ENCODE measurements around the gene AFP. TPM values are rescaled to one million over a fixed set of nuclear protein-coding genes. Genes with fewer than 3 reads are reported as not detected.

AFP gene
- total RNA-seq, 1 donor from 2014 or later = 0.31 TPM

DNA sequence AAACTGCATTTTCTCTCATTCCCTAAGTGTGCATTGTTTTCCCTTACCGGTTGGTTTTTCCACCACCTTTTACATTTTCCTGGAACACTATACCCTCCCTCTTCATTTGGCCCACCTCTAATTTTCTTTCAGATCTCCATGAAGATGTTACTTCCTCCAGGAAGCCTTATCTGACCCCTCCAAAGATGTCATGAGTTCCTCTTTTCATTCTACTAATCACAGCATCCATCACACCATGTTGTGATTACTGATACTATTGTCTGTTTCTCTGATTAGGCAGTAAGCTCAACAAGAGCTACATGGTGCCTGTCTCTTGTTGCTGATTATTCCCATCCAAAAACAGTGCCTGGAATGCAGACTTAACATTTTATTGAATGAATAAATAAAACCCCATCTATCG is 2.9 kb upstream of the AFP start:
- no peak overlapping the region for H3K4me3 Mint-ChIP-seq
- TF ChIP-seq CTCF (IDR thresholded peaks at IDR 0.05; ENCODE audit: unreplicated experiment) = no peak
- H3K9me3 Mint-ChIP-seq = no peaks in the 10 kb centered on the region
- no peaks in the 10 kb centered on the region for H3K4me1 Mint-ChIP-seq
- no peak overlapping the region for H3K27ac Mint-ChIP-seq
- H3K27me3 Mint-ChIP-seq (ENCODE audit: low read depth) = no peaks in the 10 kb centered on the region
- H3K36me3 Mint-ChIP-seq = no peaks in the 10 kb centered on the region
- DNase-seq (ENCODE audit: low spot score in 2 of 2, unreplicated experiment in 2 of 2) = no peak

DNA sequence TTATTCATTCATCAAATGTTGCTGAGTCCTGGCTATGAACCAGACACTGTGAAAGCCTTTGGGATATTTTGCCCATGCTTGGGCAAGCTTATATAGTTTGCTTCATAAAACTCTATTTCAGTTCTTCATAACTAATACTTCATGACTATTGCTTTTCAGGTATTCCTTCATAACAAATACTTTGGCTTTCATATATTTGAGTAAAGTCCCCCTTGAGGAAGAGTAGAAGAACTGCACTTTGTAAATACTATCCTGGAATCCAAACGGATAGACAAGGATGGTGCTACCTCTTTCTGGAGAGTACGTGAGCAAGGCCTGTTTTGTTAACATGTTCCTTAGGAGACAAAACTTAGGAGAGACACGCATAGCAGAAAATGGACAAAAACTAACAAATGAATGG is 1.7 kb upstream of the AFP start:
- no peak for DNase-seq (ENCODE audit: low spot score in 2 of 2, unreplicated experiment in 2 of 2)
- Mint-ChIP-seq H3K9me3 (no peaks in the 10 kb centered on the region), H3K36me3 (no peaks in the 10 kb centered on the region), H3K27me3 (ENCODE audit: low read depth) (no peaks in the 10 kb centered on the region), H3K27ac (no peak overlapping the region), H3K4me3 (no peak overlapping the region), H3K4me1 (no peaks in the 10 kb centered on the region)
- TF ChIP-seq CTCF (IDR thresholded peaks at IDR 0.05; ENCODE audit: unreplicated experiment) = peak; percentile 66

GRCh38 chr4:73436674-73437557 is 895 bp downstream of the AFP start:
- DNase-seq (ENCODE audit: low spot score in 2 of 2, unreplicated experiment in 2 of 2) = no peak
- no peak for TF ChIP-seq CTCF (IDR thresholded peaks at IDR 0.05; ENCODE audit: unreplicated experiment)
- H3K4me3 Mint-ChIP-seq = no peak overlapping the region
- no peaks in the 10 kb centered on the region for H3K27me3 Mint-ChIP-seq (ENCODE audit: low read depth)
- H3K27ac Mint-ChIP-seq = no peak overlapping the region
- H3K4me1 Mint-ChIP-seq = no peaks in the 10 kb centered on the region
- H3K9me3 Mint-ChIP-seq = no peaks in the 10 kb centered on the region
- H3K36me3 Mint-ChIP-seq = no peaks in the 10 kb centered on the region

- H3K9me3 Mint-ChIP-seq = no peaks in the 10 kb centered on the region
- no peaks in the 10 kb centered on the region for H3K4me1 Mint-ChIP-seq
- DNase-seq (ENCODE audit: low spot score in 2 of 2, unreplicated experiment in 2 of 2) = no peak
- H3K36me3 Mint-ChIP-seq = no peaks in the 10 kb centered on the region
- H3K27ac Mint-ChIP-seq = no peak overlapping the region
- no peak overlapping the region for H3K4me3 Mint-ChIP-seq
- no peaks in the 10 kb centered on the region for H3K27me3 Mint-ChIP-seq (ENCODE audit: low read depth)
- no peak for TF ChIP-seq CTCF (IDR thresholded peaks at IDR 0.05; ENCODE audit: unreplicated experiment)
Measured at GRCh38 chr4:73437558-73437956, 1.5 kb downstream of the AFP start.

GRCh38 chr4:73438048-73438447 is 2.0 kb downstream of the AFP start:
- no peak overlapping the region for H3K27ac Mint-ChIP-seq
- H3K27me3 Mint-ChIP-seq (ENCODE audit: low read depth) = no peaks in the 10 kb centered on the region
- DNase-seq (ENCODE audit: low spot score in 2 of 2, unreplicated experiment in 2 of 2) = no peak
- H3K4me3 Mint-ChIP-seq = no peak overlapping the region
- no peak for TF ChIP-seq CTCF (IDR thresholded peaks at IDR 0.05; ENCODE audit: unreplicated experiment)
- no peaks in the 10 kb centered on the region for H3K36me3 Mint-ChIP-seq
- H3K4me1 Mint-ChIP-seq = no peaks in the 10 kb centered on the region
- H3K9me3 Mint-ChIP-seq = no peaks in the 10 kb centered on the region
